ENCODE data around the gene FADS6. TPM values are rescaled to one million over a fixed set of nuclear protein-coding genes. Genes with fewer than 3 reads are reported as not detected.

FADS6 gene
- polyA plus RNA-seq, 1 donor (not counting 4 experiments of a cell fraction or from before 2014, with no cell fraction given): 0.07 TPM

DNA sequence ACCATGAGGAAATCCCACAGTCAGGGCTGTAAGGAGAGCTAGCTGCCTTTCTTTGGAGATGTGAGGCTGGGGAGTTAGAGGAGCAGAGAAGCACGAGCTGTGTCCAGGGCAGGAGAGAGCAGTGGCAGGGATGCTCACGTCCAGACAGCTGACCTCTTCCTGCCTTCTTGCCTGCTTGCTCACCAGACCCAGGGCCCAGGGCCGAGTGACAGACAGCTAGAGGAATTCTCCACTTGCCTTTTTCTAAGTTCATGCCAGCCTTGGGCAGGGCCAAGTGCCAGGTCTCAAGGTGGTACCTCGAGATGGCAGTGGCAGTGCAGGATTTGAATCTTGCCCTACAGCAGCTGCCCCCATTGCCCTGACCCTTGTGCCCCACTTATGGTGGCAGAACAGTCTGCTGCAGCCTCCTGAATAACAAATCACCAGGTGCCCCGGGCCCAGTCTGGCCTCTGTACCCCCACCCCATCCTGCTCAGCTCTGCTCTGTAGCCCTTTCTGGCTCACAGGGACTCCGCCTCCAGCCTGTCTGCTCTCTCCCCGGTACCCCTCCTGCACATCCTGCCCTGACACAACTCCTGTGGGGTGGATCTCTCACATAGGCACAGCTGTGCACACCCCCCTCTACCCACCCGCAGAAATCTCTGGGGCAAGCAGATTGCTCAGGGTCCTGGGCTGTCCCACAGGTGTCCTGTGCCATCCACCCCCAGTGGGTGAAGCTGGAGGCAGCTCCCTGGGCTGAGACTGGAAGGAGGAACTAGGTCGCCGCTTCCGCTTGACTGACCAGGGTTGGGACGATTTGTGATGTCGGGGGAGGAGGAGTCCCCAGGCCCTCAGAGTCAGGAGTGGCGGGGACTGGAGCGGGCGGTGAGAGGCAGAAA, 59.7 kb downstream of the FADS6 start:
- no peaks in the 10 kb centered on the region for H3K9me3 ChIP-seq (ENCODE audit: control insufficient read depth, low read depth, low read length)
- H3K9ac ChIP-seq (ENCODE audit: control insufficient read depth, extremely low read depth, insufficient read depth, low read length): no peak overlapping the region
- TF ChIP-seq, protein P1, sequence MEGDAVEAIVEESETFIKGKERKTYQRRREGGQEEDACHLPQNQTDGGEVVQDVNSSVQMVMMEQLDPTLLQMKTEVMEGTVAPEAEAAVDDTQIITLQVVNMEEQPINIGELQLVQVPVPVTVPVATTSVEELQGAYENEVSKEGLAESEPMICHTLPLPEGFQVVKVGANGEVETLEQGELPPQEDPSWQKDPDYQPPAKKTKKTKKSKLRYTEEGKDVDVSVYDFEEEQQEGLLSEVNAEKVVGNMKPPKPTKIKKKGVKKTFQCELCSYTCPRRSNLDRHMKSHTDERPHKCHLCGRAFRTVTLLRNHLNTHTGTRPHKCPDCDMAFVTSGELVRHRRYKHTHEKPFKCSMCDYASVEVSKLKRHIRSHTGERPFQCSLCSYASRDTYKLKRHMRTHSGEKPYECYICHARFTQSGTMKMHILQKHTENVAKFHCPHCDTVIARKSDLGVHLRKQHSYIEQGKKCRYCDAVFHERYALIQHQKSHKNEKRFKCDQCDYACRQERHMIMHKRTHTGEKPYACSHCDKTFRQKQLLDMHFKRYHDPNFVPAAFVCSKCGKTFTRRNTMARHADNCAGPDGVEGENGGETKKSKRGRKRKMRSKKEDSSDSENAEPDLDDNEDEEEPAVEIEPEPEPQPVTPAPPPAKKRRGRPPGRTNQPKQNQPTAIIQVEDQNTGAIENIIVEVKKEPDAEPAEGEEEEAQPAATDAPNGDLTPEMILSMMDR (optimal IDR thresholded peaks at IDR 0.05 in 1 of 3, IDR thresholded peaks at IDR 0.05 in 1 of 3, conservative IDR thresholded peaks at IDR 0.05 in 1 of 3; ENCODE audit: extremely low read depth in 1 of 3, insufficient read depth in 2 of 3, low read length in 3 of 3): no peak
- no peak for TF ChIP-seq EZH2 (IDR thresholded peaks at IDR 0.05; ENCODE audit: low read length)
- no peaks in the 10 kb centered on the region for H4K20me1 ChIP-seq (ENCODE audit: control insufficient read depth, extremely low read depth, insufficient read depth, low read length)
- H2AFZ ChIP-seq (ENCODE audit: control insufficient read depth, low read length): no peak overlapping the region
- H3K4me3 ChIP-seq (ENCODE audit: control insufficient read depth in 2 of 3, extremely low read depth in 1 of 3, insufficient read depth in 2 of 3, low read depth in 1 of 3, low read length in 3 of 3): no peak overlapping the region
- DNase-seq (ENCODE audit: low read depth, low spot score) (no peak), FAIRE-seq (no peak)
- dilution Hi-C loops (cut with MboI; ENCODE audit: extremely low pct_ligation_motif_present, low sequenced_read_pairs): no loop called here
- H3K36me3 ChIP-seq (ENCODE audit: control insufficient read depth in 2 of 2, extremely low read depth in 1 of 2, insufficient read depth in 2 of 2, low read length in 2 of 2): peaks cover 0 to 4% of the 10 kb centered on the region in 2 experiments
- H3K27me3 ChIP-seq (ENCODE audit: control insufficient read depth, extremely low read depth, insufficient read depth, low read length): no peaks in the 10 kb centered on the region
- no peak overlapping the region for H3K27ac ChIP-seq (ENCODE audit: control insufficient read depth, insufficient read depth, low read length)
- H3K4me2 ChIP-seq (ENCODE audit: control insufficient read depth, extremely low read depth, insufficient read depth, low read depth, low read length): no peak overlapping the region
- no peaks in the 10 kb centered on the region for H3K4me1 ChIP-seq (ENCODE audit: control insufficient read depth, extremely low read depth, insufficient read depth, low read length)
- no peaks in the 10 kb centered on the region for H3K79me2 ChIP-seq (ENCODE audit: control insufficient read depth, insufficient read depth, low read length)
- no peaks in the 10 kb centered on the region for H3K9me1 ChIP-seq (ENCODE audit: control insufficient read depth, extremely low read depth, insufficient read depth, low read length)

GRCh38 chr17:74832421-74832820, 61.0 kb downstream of the FADS6 start:
- H3K4me2 ChIP-seq (ENCODE audit: control insufficient read depth, extremely low read depth, insufficient read depth, low read depth, low read length): no peak overlapping the region
- H2AFZ ChIP-seq (ENCODE audit: control insufficient read depth, low read length): no peak overlapping the region
- no peak overlapping the region for H3K27ac ChIP-seq (ENCODE audit: control insufficient read depth, insufficient read depth, low read length)
- dilution Hi-C loops (cut with MboI; ENCODE audit: extremely low pct_ligation_motif_present, low sequenced_read_pairs): no loop called here
- no peaks in the 10 kb centered on the region for H3K79me2 ChIP-seq (ENCODE audit: control insufficient read depth, insufficient read depth, low read length)
- no peak overlapping the region for H3K4me3 ChIP-seq (ENCODE audit: control insufficient read depth in 2 of 3, extremely low read depth in 1 of 3, insufficient read depth in 2 of 3, low read depth in 1 of 3, low read length in 3 of 3)
- peaks cover 0 to 4% of the 10 kb centered on the region in 2 experiments for H3K36me3 ChIP-seq (ENCODE audit: control insufficient read depth in 2 of 2, extremely low read depth in 1 of 2, insufficient read depth in 2 of 2, low read length in 2 of 2)
- no peaks in the 10 kb centered on the region for H3K27me3 ChIP-seq (ENCODE audit: control insufficient read depth, extremely low read depth, insufficient read depth, low read length)
- H3K9me1 ChIP-seq (ENCODE audit: control insufficient read depth, extremely low read depth, insufficient read depth, low read length): no peaks in the 10 kb centered on the region
- no peaks in the 10 kb centered on the region for H4K20me1 ChIP-seq (ENCODE audit: control insufficient read depth, extremely low read depth, insufficient read depth, low read length)
- FAIRE-seq (no peak), DNase-seq (ENCODE audit: low read depth, low spot score) (no peak)
- no peak overlapping the region for H3K9ac ChIP-seq (ENCODE audit: control insufficient read depth, extremely low read depth, insufficient read depth, low read length)
- no peaks in the 10 kb centered on the region for H3K9me3 ChIP-seq (ENCODE audit: control insufficient read depth, low read depth, low read length)
- H3K4me1 ChIP-seq (ENCODE audit: control insufficient read depth, extremely low read depth, insufficient read depth, low read length): no peaks in the 10 kb centered on the region
- no peak for TF ChIP-seq EZH2 (IDR thresholded peaks at IDR 0.05; ENCODE audit: low read length)

Data from keratinocyte (primary cell).